Muscle of back (tissue), 11 donors: Measurements from ENCODE around the gene SAMM50. TPM values are rescaled to one million over a fixed set of nuclear protein-coding genes. Genes with fewer than 3 reads are reported as not detected.
A peak's percentile ranks its signal among the peaks of the same experiment; 100 is the strongest.
"Not testable (repeated sequence)": the region's sequence is repeated elsewhere in the genome, so short reads cannot be mapped to it uniquely, and the experiment has no call there.

ENCODE experiments used
- DNase-seq, 3 donors: peaks; one replicate each; pipeline versions ENCODE4 v3.0.0 to v3.0.0-alpha.2; 2013
- polyA plus RNA-seq, 10 donors: library from polyadenylated mRNA; unstranded; fragments of 120-200 nt; gene quantifications; one replicate each; pipeline ENCODE4 v1.2.1, GENCODE V29; 2013; ENCODE audit not compliant: insufficient read length in 10 of 10

Gene SAMM50
- polyA plus RNA-seq, 10 donors, result 44.7 to 56.9 (median 53.1) TPM

DNA sequence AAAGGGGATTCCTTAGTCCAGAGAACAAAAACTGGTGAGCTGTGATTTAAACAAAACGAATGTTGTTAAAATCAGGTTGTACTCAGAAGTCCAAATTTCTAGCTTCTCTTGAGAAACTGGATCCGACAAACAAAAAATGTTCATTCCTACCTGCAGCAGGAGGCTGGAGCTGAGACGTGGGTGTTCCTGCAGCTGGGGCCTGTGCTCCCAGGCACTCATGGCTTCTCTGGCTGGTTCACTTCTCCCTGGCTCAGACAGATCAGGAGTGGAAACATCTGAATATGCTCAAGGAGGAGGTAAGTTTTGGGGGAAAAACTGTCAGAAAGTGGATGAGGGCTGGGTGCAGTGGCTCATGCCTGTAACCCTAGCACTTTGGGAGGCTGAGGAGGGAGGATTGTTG is 44.1 kb downstream of the SAMM50 start:
- DNase-seq, result no peak

DNA sequence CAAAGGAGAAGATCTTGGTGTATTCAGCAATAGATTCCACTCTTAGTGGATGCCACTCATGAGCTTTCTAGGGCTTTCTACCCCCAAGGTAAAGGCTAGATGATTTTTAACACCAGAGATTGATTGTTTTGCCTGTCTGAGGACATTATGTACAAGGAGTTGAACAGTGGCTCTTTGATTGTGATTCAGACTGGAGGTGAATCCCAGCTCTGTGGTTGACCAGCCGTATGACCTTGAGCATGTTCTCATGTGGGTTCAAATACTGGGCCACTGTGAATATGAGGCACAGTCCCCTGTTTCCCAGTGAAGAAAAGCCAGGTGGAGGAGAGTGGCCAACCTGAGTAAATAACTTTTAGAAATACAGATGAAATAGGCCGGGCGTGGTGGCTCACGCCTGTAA is 44.9 kb downstream of the SAMM50 start:
- no peak for DNase-seq

DNA sequence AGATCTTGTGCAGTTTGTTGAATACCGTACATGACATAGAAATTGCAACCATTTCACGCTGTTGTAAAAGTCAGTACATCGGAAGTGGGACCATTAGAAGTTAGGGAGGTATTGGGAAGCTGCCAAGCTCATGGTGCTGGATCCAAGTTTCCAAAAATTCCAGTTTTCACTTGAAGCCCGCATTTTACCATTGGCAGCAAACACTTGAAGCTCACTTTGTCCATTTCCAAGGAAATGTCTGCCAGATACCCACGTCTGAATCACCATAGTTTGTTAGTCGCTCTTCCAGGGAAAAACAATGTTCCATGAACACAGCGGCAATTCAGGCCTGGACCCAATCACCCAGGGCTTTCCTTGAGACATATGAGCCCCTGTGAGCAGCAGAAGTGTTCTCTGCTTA is 46.3 kb downstream of the SAMM50 start:
- DNase-seq, result peak in 1 of 3 donors; percentile 19

DNA sequence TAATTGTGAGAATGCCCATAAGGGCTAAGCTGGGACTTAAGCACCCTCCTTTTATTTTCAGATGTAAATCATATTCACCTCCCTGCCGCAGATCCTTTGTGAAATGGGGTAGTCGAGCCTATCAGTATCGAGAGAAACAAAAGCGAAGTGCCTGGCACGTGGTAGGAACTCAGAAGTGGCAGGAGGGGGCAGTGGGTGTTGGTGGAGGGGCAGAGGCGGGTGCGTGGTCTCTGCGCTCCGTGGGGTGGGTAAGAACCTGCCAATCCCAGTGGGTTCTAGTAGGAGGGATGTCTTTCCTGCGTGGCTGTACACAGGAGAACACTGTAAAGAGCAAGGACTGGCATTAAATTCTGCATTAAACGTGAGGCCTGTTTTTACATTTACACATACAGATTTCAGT is 47.1 kb downstream of the SAMM50 start:
- DNase-seq, result no peak

DNA sequence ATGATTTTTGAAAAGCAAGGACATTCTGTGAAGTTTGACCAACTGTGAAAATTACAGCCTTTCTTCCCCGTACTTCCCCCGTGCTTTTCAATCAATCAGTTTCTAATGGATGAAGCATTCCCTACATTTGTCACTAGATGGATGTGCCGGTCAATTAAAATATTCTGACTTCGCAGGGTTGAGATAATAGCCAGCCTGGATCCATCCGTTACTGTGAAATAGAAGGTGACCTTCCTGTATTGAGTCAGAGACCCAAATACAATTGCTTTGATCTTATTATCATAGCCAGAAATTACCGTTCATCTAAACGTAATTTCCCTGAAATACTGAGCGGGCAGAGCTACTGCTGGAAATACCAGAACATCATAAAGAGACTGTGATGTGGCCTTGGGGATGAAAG is 47.8 kb downstream of the SAMM50 start:
- no peak for DNase-seq

DNA sequence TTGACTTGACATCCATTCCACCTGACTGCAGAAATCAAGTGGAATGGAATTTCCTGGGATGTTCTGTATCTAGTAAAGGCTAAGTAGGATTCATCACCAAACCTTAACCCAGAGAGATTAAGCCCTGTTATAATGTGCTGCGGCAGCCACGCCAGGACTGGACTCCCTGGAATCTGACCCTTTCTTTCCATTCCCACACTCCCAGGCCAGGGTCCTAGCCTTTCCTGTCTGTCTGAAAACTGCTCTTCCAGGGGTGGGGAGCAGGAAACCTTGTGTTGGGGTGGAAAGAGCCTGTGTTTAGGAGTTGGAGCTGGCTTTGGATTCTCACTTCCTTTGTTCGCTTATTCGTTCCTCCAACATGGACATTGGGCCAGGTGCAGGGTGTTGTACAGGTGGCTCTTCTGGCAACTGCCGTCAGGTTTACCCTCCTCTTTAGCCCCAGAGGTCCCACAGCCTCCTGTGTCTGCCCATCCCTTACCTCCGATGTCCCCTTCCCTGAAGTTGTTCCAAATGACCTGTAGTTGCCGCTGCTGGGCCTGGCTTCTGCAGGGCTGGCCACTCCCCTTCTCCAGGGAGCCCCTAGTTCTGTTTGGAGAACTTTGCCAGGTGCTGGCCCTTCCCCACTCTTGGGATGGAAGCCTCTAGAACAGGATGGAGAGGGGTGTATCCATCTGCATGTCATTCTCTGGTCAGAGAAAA is 48.3 kb downstream of the SAMM50 start:
- DNase-seq, result peak in 1 of 3 donors; percentile 41

DNA sequence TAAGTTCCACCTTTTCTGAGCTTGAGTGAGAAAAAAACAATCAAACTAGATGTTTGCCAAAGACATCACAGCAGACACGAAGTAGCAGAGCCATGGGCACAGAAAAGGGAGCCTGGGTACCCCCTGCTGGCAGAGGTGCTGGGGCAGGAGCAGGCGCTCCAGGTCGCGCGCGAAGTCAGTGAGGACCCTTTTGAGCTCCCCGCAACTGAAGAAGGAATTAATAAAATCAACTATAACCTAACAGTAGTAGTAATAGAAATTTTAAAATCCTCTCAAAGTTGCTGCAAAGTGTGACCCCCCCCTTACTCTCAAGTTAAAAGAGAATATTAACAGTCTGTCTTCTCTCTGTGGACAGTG is 48.8 kb downstream of the SAMM50 start:
- DNase-seq, result no peak

DNA sequence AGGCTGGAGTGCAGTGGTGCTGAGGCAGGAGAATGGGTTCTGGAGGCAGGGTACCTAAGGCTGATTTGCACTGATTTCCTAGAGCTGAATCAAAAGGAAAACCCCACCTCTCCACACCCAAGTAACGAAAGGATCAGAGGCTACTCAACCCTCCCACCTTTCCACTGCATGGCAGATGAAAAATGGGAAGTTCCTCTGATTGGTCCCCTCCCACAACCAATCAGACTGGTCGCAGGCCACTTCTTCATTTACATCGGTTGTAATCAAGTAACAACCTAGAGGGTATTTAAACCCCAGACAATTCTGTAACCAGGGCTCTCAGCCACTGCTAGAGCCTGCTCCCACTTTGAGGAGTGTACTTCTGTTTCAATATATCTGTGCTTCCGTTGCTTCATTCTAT is 50.3 kb downstream of the SAMM50 start:
- DNase-seq, result no peak

DNA sequence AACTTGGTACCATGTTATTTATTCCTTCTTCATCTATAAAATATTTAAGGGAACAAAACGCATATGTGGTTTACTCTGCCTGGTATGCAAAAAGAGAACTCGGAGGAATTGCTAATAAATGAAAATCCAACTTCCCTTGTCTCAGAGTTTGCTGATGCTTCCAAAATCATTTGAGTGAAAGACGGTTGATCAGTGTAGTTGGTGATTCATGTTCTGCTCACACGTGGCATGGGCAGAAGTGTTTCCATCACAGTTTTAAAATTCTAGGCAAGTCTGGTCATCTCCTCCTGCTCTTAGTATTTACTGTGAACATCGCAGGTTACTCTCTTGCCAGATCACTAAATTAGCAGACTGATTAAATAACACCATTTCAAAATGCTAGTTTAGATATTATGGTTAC is 56.9 kb downstream of the SAMM50 start:
- no peak for DNase-seq

DNA sequence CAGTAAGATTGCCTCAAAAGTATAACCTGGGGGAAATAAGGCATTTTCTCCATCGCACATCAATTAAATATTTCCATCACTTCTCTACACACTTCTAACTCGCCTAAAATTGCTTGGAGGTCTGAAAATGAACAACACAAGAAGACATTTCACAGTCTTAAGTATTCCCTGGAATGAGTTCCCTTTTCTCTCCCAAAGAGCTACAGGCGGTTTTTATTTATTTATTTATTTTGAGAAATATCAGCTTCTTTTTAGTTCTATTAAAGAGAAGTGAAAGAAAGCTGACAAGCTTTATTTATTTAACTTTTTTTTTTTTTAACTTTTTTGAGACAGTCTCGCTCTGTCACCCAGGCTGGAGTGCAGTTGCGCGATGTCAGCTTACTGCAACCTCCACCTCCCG is 57.3 kb downstream of the SAMM50 start:
- no peak for DNase-seq

DNA sequence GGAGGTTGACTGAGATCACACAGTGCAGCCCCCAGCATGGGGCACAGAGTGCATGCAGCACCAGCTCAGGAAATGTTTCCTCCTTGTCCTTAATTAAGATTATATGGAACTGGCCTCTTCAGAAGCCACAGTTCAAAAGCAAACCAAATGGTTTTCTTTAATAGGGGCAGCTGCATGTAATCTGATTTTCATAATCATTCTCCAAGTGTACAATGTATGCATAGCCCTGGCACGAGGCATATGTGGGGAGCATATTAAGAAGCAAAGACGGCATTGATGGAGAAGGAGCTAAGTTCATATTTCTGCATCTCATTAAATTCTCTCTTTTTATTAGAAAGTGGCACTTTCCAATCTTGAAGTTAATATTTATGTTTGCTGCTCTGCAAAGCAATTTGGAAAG is 59.0 kb downstream of the SAMM50 start:
- DNase-seq, result no peak

DNA sequence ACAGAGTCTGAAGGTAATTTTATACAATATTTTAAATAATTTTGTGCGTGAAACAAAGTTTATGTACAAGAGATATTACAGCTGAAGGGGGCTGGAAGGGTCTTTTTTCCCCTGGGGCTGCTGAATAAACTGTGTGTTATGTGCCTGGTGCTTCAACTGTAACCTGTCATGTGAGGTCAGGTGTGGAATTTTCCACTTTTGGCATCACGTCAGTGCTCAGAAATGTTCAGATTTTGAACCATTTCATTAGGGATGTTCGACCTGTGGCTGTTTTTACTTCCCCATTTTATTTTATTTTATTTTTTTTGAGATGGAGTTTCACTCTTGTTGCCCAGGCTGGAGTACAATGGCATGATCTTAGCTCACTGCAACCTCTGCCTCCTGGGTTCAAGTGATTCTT is 61.3 kb downstream of the SAMM50 start:
- not testable (repeated sequence) for DNase-seq

DNA sequence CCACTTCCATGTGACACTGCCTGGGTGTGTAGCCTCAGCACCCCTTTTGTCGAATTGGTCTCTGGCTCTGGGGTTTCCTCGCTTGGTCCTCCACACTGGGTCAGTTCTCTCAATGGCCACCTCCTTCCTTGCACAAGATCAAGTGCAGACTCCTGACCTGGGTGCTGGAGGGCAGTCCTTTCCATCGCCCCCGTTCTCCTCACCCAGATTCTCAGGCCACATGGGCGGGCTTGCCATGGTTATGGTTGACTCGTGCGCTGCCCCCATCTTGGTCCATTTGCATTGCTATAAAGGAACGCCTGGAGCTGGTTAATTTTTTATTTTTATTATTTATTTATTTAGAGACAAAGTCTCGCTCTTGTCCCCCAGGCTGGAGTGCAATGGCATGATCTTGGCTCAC is 63.4 kb downstream of the SAMM50 start:
- DNase-seq, result no peak

DNA sequence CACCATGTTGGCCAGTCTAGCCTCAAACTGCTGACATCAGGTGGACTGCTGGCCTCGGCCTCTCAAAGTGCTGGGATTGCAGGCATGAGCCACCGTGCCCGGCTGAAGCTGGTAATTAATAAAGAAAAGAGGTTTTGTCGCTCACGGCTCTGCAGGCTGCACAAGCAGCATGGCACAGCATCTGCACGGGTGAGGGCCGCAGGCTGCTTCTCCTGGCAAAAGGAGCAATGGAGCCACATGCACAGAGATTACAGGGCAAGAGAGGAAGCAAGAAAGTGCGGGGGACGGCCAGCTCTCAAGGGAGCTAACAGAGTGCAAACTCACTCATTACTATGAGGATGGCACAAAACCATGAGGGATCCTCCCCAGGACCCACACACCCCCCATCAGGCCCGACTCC is 64.2 kb downstream of the SAMM50 start:
- no peak for DNase-seq

DNA sequence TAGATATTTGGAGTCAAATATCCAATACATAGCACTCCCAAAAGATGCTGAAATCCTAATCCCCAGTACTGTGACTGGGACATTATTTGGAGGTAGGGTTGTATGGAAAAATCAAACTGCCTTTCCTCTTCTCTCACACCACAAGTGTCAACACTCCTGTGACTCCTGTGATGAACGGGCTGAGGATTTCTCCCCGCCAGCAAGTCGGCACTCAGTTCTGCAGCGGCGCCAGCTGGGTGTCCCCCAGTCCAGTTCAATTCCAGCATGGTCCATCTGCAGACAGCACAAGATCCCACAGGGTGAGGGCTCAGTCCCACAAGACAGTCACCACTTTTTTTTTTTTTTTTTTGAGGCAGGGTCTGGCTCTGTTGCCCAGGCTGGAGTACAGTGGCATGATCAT is 64.6 kb downstream of the SAMM50 start:
- DNase-seq, result no peak

DNA sequence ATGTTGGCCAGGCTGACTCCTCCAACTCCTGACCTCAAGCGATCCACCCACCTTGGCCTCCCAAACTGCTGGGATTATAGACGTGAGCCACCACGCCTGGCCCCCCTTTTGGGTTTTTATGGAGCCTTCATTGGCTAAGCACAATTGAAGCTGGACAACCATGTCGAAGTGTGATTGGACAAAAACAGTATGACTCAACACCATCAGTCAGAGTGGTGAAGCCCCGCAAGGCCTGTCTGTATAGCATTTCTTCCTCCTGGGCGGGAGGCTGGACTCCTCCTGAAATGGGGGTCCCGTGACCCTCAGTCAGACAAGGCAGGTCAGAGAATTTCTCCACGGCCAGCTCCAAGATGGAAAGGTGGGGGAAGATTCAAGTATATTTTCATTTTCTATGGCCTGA is 65.7 kb downstream of the SAMM50 start:
- no peak for DNase-seq

DNA sequence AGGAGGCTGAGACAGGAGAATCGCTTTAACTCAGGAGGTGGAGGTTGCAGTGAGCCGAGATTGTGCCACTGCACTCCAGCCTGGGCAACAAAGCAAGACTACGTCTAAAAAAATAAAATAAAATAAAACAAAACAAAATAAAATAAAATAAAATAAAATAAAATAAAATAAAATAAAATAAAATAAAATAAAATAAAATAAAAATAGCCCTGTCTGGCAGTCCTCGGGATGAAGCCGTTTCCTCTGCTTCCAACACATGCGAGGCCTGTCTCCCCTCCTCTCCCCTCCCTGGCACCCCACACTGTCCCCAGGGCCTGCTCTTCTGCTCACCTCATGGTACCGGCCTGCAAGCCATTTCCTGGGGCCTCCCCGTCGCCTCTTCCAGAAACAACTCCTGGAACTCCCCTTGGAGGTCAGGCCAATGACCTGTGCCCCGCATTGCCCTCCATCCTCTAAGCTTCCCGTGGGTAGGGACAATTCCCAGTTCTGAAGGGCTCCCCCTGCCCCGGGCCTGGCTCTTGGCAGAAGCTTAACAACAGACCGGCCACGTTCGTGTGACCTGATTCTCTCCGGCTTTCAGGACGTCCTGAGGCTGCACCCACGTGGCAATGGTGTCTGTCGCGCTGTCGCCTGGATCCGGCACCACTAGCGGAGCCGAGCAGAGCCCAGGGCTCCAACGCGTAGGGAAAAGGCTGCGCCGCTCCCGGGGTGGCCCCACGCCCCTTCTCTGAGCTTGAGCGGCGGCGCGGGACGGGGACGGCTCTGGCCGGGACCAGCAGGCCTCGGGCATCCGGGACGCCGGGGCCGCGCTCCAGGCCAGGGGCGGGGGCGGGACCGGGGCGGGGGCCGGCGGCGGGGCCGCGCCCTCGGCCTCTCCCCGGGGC is 68.4 kb downstream of the SAMM50 start:
- DNase-seq, result peak in 1 of 3 donors; percentile 68

DNA sequence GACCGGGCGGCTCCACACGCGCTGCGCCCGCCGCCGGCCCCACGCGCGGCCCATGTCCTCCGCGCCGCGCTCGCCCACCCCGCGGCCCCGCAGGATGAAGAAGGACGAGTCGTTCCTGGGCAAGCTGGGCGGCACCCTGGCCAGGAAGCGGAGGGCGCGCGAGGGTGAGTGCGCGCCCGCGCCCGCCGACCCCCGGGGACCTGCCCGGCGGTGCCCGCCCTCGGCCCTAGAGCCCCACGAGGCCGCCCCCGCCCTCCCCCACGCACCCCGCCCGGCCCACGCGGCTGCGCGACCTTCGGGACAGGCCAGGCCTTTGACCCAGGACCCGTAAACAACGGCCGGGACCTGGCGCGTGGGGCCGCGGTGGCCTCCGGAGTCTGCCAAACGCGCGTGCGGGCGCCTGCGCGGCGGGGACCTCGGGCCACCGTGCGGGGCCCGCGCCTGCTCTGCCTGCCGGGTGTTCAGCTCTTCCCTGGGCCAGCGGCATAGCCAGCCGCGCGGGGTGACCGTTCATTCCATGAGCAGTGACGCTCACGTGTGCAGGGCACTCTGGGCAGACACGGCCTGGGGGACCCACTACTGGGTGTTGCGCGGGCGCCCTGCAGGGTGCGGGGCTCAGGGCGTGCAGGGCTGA is 69.2 kb downstream of the SAMM50 start, which contains the start of gene PARVB:
PARVB (plus strand) TSS at position 15 of the 634 bp plus-strand sequence; CDS start at position 53, 38 bp downstream.
- DNase-seq, result peak in 1 of 3 donors; percentile 61

DNA sequence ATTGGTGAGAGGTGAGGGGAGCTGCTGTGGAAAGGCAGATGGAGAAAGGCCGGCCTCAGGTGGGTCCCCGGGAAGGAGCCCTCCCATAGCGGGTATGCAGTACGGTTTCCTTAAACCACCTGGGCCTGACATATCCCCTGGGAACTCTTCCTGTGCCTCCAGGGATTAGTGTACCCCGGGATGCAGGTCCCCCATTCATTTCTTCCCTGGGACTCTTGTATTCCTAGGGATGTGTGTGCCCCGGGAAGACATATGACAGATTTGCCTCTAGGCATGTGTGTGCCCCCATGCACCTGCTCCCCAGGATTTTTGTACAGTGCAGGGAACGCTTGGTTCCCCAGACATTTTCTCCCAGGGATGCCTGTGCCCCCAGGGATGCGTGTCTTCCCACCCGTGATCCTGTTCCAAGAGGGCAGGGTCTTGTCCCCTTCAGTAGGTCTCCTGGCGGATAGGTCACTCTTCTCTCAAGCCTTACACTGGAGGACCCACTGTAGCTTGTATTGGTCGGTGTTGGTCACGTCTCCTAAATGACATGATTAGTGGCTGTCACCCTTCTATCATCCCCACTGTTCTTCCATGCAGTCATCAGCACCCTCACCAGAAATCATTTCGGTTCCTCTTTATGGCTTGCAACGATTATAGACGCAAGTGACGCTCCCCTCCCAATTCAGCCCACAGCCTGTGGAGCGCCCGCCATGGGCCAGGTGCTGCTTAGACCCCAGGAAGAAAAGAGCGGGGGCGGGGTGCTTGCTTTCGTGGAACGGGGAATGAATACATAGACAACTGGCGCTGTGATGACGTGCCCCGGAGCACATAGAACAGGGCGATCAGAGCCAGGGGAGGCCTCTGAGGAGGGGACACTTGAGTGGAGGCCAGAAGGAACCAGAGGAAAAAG is 70.2 kb downstream of the SAMM50 start:
- peak in 1 of 3 donors; percentile 38 for DNase-seq

DNA sequence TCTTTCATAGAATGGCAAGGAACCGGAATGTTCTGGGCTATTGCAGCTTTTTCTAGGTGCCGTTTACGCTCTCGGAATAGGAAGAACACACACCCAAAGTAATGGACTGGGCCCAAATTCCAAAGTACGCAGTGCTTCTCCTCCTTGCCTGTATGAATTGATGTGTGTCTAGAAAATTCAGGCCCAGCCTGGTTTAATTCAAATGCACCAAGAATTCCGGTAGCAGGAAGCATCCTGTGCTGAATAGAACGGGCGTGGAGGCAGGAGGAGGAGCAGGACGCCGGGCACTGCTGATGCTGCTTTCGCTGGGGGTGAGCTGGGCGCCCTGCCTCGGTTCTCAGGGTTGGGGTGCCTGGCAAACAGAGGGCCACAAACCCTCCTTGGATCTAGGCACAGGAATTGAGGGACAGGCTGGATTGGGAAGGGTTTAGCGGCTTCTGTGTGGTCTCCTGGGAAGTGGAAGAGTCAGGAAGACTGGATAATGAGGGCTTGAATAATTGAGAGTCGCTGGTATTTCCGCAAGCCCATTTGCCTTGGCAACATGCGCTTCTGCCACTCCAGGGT is 70.9 kb downstream of the SAMM50 start:
- DNase-seq, result peak in 1 of 3 donors; percentile 26
